Measurements from ENCODE around the gene CTTNBP2. TPM values are rescaled to one million over a fixed set of nuclear protein-coding genes. Genes with fewer than 3 reads are reported as not detected.

Gene CTTNBP2
- total and polyA plus RNA-seq, 9 donors = 2.6 to 18.4 (median 10.0) TPM

DNA sequence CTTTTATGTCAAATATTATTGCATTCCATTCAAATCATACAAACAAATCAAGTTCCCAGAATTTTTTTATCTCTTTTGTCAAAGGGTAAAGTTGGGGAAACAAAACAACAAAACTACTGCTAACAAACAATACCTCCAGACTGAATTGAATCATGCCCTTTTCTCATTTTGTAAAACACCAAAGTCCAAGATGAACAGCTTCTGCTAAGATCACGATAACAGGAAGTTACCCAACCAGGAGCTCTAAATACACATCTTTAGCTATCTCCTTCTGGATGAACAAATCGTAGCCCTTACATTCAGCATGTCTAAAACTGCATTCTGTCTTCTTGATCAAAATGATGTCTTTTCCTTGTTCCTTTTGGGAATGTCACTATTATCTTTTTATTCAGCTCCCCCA is 97.4 kb downstream of the CTTNBP2 start:
- no peaks in the 10 kb centered on the region for H3K4me1 ChIP-seq (ENCODE audit: insufficient read depth)
- 74 to 80% (median 75%) methylated on average over 2 of the region's 2 CpGs for WGBS, 3 donors
- DNase-seq = no peak
- H3K4me3 ChIP-seq = no peak overlapping the region
- H3K36me3 ChIP-seq = no peaks in the 10 kb centered on the region
- TF ChIP-seq POLR2A (IDR thresholded peaks at IDR 0.05) (no peak), EP300 (IDR thresholded peaks at IDR 0.05) (no peak)
- TF ChIP-seq, protein P1, sequence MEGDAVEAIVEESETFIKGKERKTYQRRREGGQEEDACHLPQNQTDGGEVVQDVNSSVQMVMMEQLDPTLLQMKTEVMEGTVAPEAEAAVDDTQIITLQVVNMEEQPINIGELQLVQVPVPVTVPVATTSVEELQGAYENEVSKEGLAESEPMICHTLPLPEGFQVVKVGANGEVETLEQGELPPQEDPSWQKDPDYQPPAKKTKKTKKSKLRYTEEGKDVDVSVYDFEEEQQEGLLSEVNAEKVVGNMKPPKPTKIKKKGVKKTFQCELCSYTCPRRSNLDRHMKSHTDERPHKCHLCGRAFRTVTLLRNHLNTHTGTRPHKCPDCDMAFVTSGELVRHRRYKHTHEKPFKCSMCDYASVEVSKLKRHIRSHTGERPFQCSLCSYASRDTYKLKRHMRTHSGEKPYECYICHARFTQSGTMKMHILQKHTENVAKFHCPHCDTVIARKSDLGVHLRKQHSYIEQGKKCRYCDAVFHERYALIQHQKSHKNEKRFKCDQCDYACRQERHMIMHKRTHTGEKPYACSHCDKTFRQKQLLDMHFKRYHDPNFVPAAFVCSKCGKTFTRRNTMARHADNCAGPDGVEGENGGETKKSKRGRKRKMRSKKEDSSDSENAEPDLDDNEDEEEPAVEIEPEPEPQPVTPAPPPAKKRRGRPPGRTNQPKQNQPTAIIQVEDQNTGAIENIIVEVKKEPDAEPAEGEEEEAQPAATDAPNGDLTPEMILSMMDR (IDR thresholded peaks at IDR 0.05) = no peak
- no peak overlapping the region for H3K27ac ChIP-seq
- intact Hi-C loops (cut with DNase I) = no loop called here
- H3K9me3 ChIP-seq = no peaks in the 10 kb centered on the region
- H3K27me3 ChIP-seq = no peaks in the 10 kb centered on the region

DNA sequence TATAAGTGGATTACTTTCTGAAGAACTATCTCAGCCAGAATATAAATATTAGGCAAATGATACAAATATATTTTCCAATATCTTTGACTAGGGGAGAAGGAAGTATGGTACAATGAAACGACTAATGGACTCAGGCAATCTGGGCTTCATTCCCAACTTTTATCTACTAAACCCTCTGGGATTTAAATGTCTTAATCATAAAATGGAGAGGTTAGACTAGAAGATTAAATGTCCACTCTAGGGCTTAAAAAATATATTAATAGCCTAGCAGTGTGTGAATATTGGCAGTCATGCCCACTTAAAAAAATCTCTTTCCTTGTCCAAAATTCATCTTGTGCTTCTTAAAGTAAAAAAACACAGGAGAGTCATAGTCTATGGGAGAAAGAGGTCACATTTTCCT is 98.3 kb downstream of the CTTNBP2 start:
- H3K4me3 ChIP-seq = no peak overlapping the region
- no peak for DNase-seq
- H3K9me3 ChIP-seq = no peaks in the 10 kb centered on the region
- H3K4me1 ChIP-seq (ENCODE audit: insufficient read depth) = no peaks in the 10 kb centered on the region
- 36 to 65% (median 51%) methylated on average over 1 of the region's 1 CpG for WGBS, 3 donors
- no peaks in the 10 kb centered on the region for H3K27me3 ChIP-seq
- H3K36me3 ChIP-seq = no peaks in the 10 kb centered on the region
- TF ChIP-seq POLR2A (IDR thresholded peaks at IDR 0.05) (no peak), EP300 (IDR thresholded peaks at IDR 0.05) (no peak)
- TF ChIP-seq, protein P1 (IDR thresholded peaks at IDR 0.05) = no peak
- no peak overlapping the region for H3K27ac ChIP-seq
- intact Hi-C loops (cut with DNase I) = no loop called here

DNA sequence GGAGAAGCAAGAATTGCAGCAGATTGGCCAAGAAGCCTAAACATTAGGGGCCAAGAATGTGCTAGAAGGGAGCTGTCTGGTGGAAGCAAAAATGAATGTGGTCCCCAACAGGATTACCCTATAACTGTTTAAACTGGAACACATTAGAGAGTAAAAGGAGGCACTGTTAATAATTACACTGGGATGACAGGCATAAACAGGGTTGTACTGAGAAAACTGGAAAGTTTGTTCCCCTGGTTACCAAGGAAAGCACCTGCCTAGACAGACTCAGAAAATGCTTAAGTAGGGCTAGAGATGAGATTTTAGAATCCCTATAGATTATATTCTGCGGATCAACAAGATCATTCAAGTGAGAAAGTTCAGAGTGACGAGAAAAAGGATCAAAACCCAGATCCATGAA is 100.8 kb downstream of the CTTNBP2 start:
- H3K36me3 ChIP-seq = no peaks in the 10 kb centered on the region
- no peaks in the 10 kb centered on the region for H3K4me1 ChIP-seq (ENCODE audit: insufficient read depth)
- no peak overlapping the region for H3K27ac ChIP-seq
- DNase-seq = no peak
- no peaks in the 10 kb centered on the region for H3K27me3 ChIP-seq
- H3K9me3 ChIP-seq = no peaks in the 10 kb centered on the region
- TF ChIP-seq POLR2A (IDR thresholded peaks at IDR 0.05) (no peak), EP300 (IDR thresholded peaks at IDR 0.05) (no peak)
- TF ChIP-seq, protein P1 (IDR thresholded peaks at IDR 0.05) = no peak
- 96 to 100% (median 98%) methylated on average over 2 of the region's 2 CpGs for WGBS, 3 donors
- intact Hi-C loops (cut with DNase I) = no loop called here
- no peak overlapping the region for H3K4me3 ChIP-seq

DNA sequence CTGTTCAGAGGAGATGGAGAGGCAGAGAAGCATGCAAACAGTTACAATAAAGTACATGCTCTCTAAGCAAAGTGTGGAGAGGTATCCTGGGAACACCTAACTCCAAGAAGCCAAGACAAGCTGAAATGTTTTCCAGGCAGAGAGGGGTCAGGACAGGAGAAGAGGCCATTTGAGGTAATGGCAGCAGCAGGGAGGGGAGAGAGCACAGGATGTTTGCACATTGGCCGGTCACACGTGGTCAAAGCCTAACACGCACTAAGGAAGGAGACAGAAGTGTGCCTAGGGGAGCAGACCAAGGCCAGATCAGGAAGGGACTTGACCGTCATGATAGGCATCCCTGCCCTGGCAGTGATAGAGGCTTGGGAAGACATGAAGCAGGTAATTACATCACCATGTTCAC is 101.5 kb downstream of the CTTNBP2 start:
- Histone ChIP-seq H3K27me3 (no peaks in the 10 kb centered on the region), H3K9me3 (no peaks in the 10 kb centered on the region), H3K4me1 (ENCODE audit: insufficient read depth) (no peaks in the 10 kb centered on the region), H3K4me3 (no peak overlapping the region), H3K27ac (no peak overlapping the region), H3K36me3 (no peaks in the 10 kb centered on the region)
- no peak for DNase-seq
- intact Hi-C loops (cut with DNase I) = no loop called here
- TF ChIP-seq EP300 (IDR thresholded peaks at IDR 0.05) (no peak), POLR2A (IDR thresholded peaks at IDR 0.05) (no peak)
- TF ChIP-seq, protein P1 (IDR thresholded peaks at IDR 0.05) = no peak
- WGBS, 3 donors = 85 to 91% (median 87%) methylated on average over 4 of the region's 4 CpGs

DNA sequence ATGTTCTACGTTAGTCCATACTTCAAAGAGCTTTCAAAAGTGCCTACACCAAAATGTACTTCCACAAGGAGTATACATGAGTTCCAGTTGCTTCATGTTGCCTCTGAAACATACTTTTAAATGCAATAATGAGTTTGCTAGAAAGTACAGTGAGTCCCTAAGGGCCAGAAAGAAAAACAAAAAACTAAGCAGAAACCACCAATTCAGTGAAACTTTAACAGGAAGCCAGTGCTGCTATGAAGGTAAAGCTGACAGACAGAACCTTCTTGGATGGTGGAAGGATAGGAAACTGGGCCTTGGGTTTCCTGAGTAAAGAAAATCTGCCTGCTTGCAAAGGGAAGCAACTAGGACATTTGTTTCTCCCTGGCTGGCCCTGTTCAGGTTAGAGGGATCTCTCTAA is 104.2 kb downstream of the CTTNBP2 start:
- H3K36me3 ChIP-seq = no peaks in the 10 kb centered on the region
- intact Hi-C loops (cut with DNase I) = no loop called here
- H3K4me1 ChIP-seq (ENCODE audit: insufficient read depth) = no peaks in the 10 kb centered on the region
- no peaks in the 10 kb centered on the region for H3K27me3 ChIP-seq
- H3K27ac ChIP-seq = no peak overlapping the region
- no peak for TF ChIP-seq POLR2A (IDR thresholded peaks at IDR 0.05)
- TF ChIP-seq, protein P1 (IDR thresholded peaks at IDR 0.05) = no peak
- no peak for TF ChIP-seq EP300 (IDR thresholded peaks at IDR 0.05)
- no peak for DNase-seq
- 94 to 97% (median 95%) methylated on average over 1 of the region's 1 CpG for WGBS, 3 donors
- H3K9me3 ChIP-seq = no peaks in the 10 kb centered on the region
- H3K4me3 ChIP-seq = no peak overlapping the region
